GM18519 (cell line): ENCODE results near the gene XPR1.
A peak's percentile ranks its signal among the peaks of the same experiment; 100 is the strongest.
"Not testable (repeated sequence)": the region's sequence is repeated elsewhere in the genome, so short reads cannot be mapped to it uniquely, and the experiment has no call there.

Experiments
- ATAC-seq: cut with Tn5 transposase; IDR thresholded peaks from one replicate; pipeline ENCODE4 v1.9.1; 2021; ENCODE audit warnings: mild to moderate bottlenecking, moderate library complexity; ENCODE audit not compliant: unreplicated experiment, low FRiP score

XPR1 gene

DNA sequence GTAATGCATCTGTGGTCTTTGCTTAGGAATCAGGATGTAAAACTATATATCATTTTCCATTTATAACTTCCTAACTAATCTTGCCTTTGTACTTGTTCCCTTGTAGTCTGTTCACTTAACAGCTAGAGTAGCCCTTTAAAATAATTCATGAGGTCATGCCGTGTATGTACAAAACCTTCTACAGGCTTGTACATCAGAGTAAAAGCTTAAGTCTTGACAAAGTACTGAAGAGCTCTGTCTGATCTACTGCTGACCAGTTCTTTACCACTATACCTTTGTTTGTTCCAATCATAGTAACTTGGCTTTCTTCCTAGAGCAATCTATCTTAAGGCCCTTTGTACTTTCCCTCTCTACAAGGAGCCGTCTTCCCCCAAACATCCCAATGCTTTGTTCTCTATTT is 190.1 kb downstream of the XPR1 start:
- ATAC-seq, result no peak

DNA sequence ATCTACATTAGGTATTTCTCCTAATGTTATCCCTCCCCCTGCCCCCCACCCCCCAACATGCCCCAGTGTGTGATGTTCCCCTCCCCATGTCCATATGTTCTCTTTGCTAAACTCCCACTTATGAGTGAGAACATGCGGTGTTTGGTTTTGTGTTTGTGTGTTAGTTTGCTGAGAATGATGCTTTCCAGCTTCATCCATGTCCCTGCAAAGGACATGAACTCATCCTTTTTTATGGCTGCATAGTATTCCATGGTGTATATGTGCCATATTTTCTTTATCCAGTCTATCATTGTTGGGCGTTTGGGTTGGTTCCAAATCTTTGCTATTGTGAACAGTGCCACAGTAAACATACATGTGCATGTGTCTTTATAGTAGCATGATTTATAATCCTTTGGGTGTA is 199.7 kb downstream of the XPR1 start:
- ATAC-seq, result not testable (repeated sequence)

DNA sequence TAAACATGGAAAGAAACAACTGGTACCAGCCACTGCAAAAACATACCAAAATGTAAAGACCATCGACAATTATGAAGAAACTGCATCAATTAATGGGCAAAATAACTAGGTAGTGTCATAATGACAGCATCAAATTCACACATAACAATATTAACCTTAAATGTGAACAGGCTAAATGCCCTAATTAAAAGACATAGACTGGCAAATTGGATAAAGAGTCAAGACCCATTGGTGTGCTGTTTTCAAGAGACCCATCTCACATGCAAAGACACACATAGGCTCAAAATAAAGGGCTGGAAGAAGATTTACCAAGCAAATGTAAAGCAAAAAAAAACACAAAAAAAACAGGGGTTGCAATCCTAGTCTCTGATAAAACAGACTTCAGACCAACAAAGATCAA is 201.4 kb downstream of the XPR1 start:
- not testable (repeated sequence) for ATAC-seq

DNA sequence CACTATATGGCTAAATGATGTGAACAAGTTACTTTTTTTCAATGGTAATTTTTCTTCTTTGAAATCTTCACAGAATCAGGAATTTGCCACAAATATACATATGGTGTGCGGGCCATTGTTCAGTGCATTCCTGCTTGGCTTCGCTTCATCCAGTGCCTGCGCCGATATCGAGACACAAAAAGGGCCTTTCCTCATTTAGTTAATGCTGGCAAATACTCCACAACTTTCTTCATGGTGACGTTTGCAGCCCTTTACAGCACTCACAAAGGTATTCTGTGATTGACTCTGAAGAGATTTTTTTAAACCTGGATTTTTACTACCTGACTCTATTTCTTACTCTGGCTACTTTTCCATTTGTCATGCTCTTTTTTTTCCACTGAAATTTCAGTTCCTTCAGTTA is 204.6 kb downstream of the XPR1 start:
- ATAC-seq, result no peak

DNA sequence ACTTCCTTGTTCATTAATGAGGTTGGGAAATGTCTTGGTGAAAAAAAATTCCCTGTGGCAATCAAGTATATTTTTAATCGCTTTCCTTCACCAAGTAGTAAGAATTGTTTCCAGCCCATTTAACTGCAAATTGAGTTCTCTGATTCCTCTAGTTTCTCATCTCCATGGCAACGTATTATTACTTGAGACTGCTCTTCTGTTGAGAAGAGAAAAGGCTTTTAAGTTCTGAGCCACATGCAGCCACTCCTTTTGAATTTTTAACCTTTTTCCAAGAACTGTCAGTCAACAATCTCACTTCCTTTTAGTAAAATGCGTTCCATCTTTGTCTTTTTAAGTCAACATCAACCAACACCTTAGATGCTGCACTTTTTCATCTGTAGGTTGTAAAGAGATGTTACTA is 205.2 kb downstream of the XPR1 start:
- ATAC-seq, result no peak

DNA sequence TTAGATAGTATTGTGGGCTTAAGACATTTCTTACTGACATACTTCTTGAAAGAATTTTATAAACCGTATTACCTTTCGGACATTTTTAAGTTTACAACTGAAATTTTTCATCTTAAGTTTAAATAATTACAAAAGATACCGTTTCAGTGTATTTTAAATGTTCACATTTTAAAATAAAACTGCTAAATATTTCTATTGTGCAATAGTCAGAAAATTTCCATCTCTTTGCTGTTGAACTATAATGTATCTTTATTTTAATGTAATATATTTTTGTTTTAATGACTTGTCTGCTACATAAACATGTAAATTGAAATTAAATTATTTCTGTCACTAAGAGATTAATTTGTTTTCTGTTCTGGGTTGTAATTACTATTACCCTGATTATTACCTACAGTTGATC is 206.7 kb downstream of the XPR1 start:
- ATAC-seq, result no peak

DNA sequence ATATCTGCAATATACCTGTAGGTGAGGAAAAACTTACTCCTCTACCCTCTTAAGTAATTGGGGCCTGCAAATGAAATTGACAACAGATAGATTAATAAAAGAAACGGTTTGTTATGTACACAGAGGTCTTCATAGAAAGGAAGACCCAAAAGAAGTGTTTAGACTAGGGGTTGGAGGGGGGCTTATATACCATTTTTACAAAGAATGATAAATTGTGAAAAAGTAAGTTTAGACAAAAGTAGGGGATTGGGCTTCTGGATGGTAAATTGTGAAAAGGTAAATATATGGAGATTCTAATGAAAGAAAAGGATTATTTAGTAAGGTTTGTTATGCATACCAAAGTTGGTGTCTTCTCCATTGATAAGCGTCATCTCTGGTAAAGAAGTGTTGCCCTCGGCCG is 207.7 kb downstream of the XPR1 start:
- ATAC-seq, result no peak

DNA sequence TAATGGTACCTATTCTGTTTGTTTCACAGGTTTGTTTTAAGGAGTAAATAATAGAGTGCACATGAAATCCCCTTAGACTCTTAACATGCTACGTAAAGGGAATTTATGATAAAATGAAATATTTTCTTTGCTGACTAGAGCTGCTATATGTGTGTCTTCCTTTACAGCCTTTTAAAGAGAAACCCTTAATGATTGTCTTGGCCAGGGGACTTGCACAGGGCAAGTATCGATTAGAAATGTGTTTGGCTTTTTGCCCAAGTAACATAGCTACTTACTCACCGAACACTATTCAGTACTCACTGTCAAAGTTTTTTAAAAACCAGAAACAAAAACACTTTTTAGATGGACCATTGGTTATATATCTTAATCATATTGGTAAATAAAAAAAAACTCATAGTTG is 209.6 kb downstream of the XPR1 start:
- no peak for ATAC-seq

DNA sequence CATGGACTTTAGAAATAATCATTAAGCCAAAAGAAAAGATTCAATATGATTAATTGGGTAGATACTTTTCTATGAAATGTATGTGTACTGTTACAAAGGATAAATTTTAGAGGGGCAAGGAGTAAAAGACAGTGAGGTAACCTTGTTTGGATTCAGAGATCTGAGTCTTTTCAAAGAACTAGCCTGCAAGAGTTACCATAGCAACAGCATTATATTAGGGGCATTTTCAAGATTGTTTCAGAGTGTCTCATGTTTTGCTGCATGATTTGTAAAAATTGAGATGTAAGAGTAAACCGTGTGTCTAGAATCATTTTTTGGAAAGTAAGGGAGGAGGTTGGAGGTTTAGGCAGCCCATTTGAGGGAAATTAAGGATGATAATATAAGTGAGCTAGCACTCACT is 210.2 kb downstream of the XPR1 start:
- ATAC-seq, result no peak

DNA sequence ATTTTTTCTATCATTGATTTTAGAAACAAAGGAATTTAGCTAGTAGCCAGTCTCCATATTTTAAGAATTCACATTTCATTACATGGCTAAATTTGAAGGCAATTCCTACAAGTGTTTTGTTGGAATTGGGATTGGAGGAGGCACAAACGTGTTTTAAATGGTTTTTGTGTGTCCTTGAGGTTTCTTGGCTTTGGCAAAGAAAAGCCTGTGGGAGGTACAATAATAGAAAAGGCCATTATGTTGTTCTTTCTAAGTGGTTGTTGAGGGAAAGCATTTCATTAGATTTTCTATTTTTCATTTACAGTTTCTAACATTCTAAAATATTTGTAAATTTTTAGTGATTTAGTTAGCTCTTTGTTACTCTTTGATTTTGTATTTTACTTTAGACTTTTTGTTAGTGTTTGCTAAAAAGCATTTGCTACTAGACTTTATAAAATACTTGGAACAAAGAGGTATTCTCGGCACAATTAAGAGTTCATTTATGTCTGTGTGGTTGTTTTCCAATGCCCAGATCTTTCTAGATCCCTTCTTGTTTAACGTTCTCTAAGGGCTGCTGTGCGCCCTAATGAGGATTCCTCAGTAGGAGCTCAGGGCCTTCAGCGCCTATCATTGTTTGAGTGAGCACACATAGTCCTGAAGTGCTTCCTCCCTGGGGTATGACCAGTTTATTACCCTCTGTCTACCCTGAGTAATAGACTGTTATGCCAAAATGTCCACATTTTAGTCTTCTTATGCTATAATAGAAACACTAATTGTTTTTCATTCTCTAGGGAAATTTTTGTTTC is 210.9 kb downstream of the XPR1 start:
- ATAC-seq, result no peak

DNA sequence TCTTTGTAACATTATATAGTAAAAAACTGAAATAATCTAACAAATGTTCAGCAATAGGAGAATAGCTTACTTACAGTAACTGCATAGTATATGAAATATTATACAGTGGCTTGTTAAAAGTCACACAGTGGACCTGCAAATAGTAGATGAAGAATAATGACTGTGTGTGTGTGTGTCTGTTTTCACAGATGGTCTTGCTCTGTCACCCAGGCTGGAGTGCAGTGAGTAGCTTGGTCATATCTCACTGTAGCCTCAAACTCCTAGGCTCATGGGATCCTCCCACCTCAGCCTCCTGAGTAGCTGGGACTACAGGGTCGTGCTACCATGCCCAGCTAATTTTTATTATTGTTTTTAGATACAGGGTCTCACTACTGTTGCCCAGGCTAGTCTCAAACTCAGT is 213.5 kb downstream of the XPR1 start:
- ATAC-seq, result no peak

DNA sequence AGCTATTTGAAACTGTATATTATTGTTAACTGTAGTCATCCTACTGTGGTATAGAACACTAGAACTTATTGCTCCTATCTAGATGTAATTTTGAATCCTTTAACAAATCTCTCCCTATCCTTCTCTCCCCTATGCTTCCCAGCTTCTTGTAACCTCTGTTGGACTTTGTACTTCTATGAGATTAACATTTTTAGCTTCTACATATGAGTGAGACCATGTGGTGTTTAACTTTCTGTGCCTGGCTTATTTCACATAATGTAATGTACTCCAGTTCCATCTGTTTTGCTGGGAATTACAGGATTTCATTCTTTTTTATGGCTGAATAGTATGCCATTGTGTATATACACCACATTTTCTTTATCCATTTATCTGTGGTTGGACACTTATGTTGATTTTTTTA is 216.4 kb downstream of the XPR1 start:
- no peak for ATAC-seq

DNA sequence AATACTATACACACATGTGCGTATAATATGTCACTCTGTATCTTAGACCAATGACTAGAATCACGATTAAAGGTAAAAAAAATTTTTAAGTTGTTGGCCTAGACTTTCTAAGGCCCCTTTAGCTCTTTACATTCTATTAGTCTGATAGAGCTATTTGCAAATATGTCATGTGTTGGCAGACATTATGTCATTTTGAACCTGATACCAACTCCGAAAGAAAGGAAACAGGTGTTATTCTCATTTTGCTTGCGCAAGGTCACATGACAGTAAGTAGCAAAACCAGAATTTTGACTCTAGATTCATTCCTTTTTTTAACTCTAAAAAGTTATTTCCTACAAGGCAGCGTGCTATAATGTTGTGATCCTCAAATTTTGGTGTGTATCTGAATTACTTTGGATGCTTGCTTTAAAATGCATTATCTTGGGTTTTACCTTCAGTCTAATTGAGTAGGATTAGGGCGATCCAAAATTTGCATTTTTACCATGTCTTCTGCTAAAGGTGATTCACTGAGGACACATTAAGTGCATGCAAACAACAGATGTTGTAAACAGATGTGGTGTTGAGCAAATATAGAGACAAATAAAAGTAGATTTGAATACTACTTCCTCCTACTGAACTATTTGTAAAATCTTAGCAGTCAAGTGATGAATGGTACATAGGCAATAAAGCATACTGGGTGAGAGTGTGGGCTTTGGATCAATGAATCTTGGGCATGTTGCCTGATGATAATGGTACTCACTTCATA is 217.4 kb downstream of the XPR1 start:
- ATAC-seq, result peak; percentile 66

DNA sequence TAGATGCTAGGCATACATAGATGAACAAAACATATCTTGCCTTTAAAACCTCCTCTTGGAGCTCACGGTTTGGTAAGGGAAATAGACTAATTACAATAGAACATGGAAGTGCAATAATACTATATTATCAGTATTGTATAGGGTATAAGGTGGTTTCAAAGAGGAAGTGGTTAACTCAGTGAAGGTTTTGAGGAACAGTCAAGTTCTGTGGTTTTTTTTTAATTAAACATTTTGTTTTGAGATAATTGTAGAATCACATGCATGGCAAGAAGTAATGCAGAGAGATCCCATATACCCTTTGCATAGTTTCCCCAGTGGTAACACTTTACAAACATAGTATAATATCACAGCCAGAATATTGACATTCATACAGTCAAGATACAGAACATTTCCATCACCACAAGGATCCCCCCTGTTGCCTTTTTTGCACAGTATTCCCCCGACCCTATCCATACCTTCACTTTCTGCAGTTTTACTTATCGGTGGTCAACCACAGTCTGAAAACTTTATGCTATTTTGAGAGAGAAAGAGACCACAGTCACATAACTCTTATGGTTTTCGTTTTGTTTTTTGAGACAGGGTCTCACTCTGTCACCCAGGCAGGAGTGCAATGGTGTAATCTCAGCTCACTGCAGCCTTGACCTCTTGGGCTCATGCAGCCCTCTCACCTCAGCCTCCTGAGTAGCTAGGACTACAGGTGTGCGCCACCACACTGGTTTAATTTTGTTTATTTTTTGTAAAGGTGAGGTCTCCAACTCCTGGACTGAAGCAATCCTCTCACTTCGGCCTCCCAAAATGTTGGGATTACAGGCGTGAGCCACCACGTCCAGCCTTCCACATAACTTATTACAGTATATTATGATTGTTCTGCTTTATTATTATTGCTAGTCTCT is 220.4 kb downstream of the XPR1 start:
- no peak for ATAC-seq

DNA sequence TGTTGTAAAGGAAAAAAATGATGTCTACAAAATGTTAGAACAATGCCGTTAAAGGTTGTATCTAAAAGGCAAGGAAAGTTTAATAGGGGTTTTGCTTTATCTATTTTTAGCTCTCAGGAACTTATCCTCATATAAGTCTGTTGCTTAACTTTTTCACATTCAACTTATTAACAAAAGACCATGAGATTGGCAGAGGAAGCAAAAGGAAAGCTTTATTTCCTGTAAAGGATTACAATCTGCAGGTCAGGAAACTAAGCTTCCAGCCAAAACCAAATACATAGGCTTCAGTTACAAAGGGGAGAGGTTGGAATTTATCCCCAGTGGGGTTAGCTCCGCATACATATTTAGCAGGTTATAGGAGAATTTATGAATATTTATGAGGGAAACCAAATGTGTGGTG is 222.2 kb downstream of the XPR1 start:
- no peak for ATAC-seq

DNA sequence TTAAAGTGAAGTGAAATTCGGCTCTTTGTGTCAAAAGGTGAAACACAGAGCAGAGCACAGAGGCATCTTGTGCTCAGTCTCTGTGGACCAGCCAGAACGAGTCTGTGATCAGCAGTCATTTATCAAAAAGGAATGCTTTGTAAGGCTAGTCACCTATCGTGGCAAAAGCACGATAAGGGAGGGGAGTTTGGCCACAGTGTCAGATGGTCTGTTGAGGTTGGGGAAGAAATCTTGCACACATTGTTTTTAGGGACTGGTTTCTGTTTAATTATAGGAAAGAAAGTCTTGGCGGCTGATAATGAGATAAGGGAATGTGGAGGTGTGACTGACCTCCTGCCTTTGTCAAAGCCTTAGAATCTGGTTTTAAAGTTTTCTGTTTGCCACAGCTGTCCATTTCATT is 222.6 kb downstream of the XPR1 start:
- ATAC-seq, result no peak

DNA sequence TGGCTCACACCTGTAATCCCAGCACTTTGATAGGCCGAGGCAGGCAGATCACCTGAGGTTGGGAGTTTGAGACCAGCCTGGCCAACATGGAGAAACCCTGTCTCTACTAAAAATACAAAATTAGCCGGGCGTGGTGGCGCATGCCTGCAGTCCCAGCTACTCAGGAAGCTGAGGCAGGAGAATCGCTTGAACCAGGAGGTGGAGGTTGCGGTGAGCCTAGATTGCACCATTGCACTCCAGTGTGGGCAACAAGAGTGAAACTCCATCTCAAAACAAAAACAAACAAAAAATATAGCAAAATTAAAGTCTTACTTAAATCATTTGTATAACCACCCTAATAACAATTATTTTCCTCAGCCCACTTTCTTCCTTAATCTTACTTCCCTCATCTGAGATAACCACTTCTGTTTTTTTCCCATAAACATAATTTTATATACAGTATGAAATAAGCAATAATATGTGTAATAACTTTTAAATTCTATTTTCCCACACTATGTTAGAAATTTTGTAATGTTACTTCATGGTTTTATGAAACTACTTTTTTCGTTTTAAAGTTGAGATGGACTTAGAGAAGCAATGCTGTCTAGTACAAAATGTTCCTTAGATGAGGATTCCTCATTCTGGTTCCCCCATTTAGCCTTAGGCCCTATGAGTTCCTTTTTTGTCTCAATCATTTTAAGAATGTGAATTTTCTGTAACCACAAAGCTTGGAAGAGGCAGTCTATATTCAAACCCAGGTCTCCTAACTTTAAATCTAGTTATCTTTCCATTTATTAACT is 226.3 kb downstream of the XPR1 start:
- not testable (repeated sequence) for ATAC-seq

DNA sequence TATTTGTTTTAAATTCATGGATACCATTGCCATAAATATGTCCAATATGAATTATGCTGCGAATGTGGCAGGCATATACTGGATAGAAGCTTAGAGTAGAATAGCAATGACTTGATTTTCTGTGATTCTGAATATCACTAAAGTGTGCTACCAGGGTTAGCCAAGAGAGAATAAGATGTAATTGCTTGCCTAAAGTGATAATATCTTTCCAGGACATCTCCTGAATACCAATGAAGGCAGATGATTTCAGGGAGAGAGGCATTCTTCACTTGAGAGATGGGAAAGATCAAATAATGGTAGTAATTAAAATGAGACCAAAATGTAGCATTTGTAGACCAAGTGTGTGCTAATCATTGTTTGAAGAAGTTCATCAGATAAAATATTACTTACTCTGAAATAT is 227.5 kb downstream of the XPR1 start:
- no peak for ATAC-seq

DNA sequence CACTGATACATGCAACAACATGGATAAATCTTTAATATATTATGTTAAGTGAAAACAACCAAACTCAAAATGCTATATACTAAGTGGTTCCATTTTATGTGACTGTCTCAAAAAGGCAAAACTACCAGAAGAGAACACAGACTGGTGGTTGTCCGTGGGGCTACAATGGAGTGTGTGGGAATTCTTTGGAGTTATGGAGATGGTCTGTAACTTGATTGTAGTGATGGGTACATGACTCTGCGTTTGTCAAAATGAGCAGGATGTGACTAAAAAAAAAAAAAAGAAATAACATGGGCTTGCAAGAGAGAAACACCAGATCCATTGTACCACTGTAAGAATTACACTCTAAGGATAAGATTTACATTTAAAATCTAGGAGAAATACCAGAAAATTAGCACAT is 228.7 kb downstream of the XPR1 start:
- no peak for ATAC-seq

DNA sequence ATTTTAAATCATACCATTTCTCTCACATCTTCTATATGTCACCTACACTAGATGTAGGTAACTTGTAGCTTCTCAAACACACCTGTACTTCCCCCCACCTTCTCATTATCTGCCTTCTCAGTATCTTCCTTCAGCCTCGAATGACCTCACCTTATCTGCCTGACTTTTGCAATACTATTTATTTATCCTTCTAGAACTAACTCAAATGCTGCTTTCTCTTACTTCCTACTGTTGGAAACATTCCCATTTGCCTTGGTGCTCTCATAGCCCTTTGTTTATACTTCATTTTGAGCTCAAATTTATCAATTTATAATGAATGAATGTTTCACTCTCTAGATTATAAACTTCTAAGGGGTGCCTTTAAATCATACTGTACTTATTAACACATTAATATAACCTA is 230.5 kb downstream of the XPR1 start:
- ATAC-seq, result no peak
